Stimulated activated CD4-positive, alpha-beta T cell treated with anti-CD3 and anti-CD28 coated beads, Interleukin-12 subunit alpha, Interleukin-12 subunit beta, amount 100 ng/mL, for 4 hours (primary cell): Measurements from ENCODE around the gene PPP1CA.

Experiments
- DNase-seq: peaks from one replicate; pipeline ENCODE4 v3.0.0-alpha.2; 2020

Gene PPP1CA

DNA sequence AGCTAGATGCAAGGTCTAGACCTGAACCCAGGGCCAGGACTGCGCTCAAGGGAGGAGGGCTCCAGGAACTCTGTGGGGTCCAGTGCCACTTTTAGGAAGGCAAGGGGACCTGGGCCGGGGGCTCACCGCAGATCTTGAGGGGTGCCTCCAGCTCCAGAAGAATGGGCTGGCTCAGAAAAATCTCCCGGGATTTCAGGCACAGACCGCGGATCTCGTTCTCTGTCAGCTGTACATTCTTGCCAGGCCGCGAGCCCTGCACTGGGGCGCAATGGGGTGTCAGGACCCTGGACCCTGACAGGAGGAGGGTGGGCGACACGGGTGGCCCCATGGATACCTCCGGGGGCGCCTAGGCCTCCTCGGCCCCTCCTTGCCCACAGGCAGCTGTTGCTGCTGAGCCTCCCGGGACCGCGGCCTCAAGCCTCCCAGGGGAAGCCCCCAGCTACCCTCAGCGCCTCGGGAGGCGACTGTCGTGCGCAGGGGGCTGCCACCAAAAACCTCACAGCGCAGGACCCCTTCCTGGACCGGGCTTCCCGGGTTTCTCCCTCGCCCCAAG lies 640 bp downstream of the PPP1CA start:
- no peak for DNase-seq

DNA sequence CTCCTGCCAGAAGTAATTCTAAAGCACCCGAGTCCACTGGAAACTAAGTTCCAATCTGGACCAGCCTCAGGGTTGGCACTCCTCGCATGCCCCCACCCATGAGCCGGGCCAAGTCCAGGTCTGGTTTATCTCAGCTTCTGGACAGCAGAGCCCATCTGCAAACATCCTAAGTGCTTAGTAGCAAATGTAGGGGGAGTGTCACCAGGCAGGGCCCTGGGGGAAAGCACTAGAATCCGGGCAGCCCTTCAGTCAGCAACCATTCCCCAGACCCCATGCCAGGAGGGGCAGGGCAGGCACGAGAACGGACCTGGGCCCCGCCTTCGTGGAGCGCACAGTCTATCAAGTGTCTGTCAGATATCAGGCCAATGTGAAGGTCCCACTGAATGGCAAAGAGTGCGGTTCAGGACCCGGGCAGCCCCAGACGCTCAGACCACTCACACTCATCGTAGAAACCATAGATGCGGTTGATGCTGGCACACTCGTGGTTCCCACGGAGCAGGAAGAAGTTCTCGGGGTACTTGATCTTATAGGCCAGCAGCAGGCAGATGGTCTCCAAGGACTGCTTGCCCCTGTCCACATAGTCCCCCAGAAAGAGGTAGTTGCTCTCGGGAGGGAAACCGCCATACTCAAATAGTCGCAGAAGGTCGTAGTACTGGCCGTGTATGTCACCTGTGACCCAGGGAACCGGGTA lies 1.3 kb downstream of the PPP1CA start:
- no peak for DNase-seq

DNA sequence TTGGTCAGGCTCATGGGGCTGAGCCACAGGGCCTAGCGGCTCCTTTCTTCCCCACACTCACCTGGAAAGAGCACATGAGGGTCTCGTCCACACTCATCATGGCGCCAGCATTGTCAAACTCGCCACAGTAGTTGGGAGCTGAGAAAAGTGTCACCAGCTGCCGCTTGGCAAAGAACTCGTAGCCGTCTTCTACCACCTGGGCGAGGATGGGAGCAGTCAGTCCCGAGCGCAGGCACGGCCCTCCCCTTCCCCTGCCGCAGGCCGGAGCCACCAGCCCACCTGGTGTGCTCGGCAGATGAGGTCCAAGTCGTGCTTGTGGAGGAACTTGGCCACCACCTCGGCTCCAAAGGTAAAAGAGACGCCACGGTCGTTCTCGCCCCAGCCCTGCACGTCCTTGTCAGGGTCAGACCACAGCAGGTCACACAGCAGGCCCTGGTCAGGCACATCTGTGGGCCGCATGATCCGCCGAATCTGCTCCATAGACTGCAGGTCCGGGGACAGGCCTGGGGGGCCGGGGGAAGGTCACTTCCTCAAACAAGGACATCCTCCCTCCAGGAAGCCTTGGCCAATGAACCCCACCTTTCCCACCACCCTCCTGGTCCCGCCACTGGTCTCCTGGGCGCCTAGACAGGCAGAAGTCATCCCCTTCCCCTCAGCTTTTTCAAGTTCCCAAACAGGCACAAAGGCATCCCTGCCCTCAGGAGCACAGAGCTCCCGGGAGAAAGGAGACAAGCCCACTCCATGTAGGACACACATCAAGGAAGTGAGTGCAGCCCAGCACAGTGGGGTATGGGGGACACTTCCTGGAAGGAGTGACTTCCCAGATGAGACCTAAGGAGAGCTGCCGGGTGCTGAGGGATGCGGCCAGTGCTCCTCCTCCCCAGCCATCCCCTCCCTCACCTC lies 2.7 kb downstream of the PPP1CA start:
- no peak for DNase-seq

DNA sequence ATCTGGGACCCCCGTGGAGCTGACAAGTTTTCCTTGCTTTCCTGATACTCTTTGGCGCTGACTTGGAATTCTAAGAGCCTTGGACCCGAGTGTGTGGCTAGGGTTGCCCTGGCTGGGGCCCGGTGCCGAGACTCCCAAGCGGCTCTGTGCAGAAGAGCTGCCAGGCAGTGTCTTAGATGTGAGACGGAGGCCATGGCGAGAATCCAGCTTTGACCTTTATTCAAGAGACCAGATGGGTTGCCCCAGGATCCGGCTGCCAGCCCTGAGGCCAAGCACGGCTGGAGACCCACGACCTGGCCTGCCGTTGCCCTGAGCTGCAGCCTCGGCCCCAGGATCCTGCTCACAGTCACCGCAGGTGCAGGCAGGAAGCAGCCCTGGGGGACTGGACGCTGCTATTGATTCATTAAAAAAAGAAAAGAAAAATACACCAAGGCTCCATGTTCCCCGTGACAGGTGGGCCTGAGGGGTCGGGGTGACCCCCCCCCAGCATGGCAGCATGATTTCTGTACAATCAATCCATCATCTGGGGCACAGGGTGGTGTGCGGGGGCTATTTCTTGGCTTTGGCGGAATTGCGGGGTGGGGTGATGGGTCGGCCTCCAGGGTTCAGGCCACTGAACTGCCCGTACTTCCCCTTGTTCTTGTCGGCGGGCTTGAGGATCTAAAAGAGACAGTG lies 3.5 kb downstream of the PPP1CA start:
- DNase-seq, result no peak

DNA sequence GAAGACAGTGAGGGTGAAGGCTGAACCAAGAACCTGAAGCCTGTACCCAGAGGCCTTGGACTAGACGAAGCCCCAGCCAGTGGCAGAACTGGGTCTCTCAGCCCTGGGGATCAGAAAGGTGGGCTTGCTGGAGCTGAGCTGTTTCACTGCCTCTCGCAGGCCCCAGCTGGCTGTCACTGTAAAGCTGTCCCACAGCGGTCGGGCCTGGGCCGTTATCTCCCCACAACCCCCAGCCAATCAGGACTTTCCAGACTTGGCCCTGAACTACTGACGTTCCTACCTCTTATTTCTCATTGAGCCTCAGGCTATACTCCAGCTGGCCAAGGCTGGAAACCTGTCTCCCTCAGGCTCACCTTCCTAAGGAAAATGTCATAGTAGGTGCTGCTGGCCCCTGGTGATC lies 4.1 kb downstream of the PPP1CA start:
- DNase-seq, result no peak

DNA sequence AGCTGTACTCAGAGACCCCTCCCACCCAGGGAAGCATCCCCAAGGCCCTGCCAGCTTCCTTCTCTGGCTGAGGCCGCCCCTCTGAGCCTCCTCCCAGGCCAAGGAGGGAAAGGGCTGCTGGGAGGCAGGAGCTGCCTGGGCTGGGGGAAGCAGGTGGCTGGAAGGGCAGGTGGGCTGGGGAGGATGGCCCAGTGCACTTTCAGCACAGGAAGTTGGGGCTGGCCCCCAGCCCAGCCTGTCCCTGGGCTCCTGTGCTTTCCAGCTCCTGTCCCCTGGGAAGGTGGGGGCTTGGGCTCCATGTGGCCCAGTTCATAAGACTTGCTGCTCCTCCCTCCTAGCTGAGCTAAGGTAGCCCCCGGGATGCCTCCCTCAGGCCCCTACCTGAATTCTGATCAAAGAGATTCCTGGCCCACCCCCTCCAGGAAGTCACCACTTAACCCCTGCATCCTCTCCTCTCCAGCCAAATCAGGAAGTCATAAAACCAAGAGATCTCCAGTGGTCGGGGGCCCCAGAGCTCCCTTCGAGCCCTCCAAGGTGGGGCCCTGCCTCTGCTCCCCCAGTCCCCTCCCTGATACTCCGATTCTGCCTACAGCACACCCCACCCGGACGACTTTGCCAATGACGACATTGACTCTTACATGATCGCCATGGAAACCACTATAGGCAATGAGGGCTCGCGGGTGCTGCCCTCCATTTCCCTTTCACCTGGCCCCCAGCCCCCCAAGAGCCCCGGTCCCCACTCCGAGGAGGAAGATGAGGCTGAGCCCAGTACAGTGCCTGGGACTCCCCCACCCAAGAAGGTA lies 4.9 kb downstream of the PPP1CA start:
- no peak for DNase-seq

DNA sequence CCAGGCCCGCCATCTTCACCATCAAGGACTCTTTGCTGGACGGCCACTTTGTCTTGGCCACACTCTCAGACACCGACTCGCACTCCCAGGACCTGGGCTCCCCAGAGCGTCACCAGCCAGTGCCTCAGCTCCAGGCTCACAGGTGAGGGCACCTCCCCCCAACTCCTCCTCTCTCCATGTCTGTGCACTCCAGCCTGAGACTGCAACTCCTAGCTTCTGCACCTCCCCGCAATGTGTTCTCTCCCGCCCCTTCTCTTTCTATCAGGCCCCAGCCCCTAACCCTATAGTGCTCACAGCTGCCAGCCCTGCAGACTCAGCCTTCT lies 5.4 kb downstream of the PPP1CA start:
- no peak for DNase-seq

DNA sequence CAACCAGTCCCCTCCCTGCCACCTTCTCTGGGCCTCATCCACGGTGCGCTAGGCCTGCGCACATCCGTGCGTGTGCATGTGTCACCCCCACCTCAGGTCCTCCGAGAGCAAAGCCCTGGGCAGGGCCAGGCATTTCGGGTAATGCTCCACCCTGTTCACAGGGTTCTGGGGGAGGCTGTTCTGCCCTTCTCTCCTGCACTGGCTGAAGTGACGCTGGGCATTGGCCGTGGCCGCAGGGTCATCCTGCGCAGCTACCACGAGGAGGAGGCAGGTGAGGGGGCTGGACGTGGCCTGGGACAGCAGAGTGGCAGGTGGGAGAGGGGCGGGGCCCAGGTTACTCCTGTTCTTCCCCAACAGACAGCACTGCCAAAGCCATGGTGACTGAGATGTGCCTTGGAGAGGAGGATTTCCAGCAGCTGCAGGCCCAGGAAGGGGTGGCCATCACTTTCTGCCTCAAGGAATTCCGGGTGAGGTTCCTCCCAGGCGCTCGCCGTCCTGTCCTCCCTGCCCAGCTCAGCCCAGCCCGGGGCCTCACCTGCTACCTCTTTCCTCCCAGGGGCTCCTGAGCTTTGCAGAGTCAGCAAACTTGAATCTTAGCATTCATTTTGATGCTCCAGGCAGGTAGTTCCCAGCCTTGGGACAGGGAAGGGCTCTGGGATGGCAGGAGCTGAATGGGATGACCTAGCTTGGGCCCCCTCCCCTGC lies 6.0 kb downstream of the PPP1CA start:
- no peak for DNase-seq

DNA sequence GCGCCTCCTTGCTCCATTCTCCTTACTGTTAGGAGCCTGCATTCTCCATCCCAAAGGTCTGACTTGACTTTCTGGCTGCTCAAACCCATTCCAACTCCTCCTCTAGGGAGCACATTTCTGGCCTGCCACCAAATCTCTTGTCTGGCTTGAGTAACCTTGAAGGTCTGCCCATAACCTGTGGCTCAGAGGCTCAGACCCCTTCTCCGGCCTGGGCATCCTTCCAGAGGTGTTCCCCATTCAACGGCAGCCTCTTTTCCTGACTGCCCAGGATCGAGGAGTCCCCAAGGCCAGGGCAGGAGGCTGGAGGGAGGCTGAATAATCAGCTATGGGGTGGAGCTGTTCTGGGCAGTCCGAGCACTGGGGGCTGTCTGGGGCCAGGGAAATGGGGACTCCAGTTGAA lies 7.7 kb downstream of the PPP1CA start:
- no peak for DNase-seq

DNA sequence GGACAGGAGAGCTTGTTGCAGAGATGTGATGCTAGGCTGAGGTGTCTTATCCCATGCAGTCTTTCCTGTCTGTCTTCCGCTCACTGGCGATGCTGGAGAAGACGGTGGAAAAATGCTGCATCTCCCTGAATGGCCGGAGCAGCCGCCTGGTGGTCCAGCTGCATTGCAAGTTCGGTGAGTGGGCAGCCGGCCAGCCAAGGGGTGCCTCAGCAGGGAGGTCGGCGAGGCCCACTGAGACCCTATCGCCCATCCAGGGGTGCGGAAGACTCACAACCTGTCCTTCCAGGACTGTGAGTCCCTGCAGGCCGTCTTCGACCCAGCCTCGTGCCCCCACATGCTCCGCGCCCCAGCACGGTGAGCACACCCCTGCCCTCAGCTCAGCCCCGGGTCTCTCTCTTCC lies 8.2 kb downstream of the PPP1CA start:
- no peak for DNase-seq

DNA sequence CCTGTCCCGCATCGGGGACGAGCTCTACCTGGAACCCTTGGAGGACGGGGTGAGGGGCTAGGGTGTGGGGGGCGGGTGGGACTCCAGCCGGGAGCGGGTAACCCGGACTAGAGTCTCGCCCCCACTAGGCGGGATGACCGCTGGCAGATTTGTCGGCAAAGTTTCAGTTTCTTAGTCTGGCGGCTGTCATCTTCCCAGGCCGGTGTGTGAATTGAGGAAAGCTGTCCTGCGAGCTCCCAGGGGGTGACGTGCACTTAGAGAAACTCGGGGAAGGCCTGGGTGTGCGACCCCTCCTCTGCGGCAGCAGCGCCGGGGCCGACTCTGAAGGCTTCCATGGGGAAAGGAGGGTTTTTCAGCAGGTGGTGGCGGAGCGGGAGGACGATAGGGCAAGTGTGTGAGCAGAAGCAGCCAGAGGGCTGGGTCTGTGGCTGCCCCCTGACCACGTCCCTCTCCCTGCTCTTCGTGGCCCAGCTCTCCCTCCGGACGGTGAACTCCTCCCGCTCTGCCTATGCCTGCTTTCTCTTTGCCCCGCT lies 9.4 kb downstream of the PPP1CA start:
- no peak for DNase-seq

DNA sequence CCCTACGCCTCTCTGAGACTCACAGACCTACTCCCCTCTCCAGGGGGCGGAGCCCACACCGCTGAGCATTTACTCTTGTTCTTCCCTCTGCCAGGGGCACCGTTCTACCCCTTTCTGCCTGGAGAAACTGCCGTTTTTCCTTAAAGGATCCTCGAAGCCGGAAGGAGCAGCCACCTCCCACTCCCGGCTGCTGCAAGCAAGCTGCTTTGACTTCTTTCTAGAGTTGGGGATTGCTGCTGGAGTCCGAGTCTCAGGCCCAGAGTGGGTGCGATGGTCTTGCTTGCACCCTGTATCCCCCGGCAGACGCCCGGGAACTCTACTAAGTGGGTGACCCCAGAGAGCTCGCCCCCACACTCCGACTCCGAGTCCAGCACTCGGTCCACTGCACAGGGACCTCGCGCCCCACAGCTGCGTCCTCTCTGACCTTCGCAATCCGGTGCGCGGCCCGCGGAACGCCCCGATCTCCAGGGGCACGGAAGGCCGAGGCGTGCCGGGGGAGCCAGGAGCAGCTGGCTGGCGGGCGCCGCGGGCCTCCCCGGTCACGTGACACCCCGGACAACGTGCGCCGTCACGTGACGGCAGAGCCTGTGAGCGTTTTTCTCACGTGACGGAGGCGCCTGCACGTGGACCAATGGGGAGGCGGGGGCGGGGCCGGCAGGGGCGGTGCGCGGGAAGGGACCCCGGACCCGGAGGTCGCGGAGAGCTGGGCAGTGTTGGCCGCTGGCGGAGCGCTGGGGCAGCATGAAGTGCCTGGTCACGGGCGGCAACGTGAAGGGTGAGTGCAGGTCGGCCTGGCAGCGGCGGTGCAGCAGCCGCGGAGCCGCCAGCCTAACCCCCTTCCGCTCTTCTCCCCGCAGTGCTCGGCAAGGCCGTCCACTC lies 10.1 kb downstream of the PPP1CA start, which contains the start of gene RAD9A:
Gene RAD9A, plus strand, starts transcription at position 683 of the 879 bp plus-strand sequence. Its CDS starts 59 bp downstream, at position 742.
- peak; percentile 93 for DNase-seq

DNA sequence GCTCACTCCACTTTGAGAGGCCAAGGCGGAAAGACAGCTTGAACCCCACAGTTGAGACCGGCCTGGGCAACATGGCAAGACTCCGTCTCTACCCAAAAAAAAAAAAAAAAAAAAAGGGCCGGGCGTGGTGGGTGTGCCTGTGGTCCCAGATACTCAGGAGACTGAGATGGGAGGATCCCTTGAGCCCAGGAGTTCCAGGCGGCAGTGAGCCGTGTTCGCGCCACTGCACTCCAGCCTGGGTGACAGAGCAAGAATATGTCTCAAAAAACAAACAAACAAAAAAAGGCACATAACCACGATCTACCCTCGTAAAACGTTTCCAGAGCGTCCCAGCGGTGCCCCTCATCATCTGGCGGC lies 10.7 kb downstream of the PPP1CA start:
- DNase-seq, result no peak

DNA sequence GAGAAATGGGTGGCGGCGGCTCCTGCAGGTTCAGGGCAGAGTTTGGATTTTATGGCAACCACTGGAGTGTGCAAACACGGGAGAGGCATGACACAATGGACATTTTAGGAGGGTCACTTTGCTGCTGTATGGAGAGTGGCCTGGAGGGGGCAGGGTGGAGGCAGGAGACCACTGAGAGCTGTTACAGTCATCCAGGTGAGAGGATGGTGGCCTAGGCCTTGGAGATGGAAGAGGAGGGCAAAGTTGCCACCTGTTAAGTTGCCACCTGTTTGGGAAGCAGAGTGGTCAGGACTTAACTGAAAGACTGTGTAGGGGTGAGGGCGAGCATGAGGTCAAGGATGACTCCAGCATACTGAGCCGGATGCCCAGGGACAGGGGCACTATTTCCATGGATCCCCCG lies 12.2 kb downstream of the PPP1CA start:
- DNase-seq, result peak; percentile 53

DNA sequence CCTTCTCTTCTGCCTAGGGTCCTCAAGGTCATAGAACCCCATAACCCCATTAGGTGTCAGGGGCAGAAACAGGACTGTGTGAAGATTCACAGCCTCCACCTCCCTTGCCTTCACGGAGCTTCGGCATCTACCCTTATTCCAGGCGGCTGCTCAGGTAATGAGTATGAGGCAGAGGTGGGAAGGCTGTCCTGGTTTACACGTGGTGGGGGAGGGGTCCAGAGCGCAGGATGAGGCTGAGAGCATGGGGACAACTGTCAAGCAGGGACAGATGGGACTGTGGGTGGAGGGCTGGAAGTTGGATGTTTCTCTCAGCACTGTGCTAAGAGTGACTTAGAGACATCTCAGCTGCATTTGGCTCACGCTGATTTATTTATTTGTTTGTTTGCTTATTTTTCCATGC lies 14.1 kb downstream of the PPP1CA start:
- DNase-seq, result no peak

DNA sequence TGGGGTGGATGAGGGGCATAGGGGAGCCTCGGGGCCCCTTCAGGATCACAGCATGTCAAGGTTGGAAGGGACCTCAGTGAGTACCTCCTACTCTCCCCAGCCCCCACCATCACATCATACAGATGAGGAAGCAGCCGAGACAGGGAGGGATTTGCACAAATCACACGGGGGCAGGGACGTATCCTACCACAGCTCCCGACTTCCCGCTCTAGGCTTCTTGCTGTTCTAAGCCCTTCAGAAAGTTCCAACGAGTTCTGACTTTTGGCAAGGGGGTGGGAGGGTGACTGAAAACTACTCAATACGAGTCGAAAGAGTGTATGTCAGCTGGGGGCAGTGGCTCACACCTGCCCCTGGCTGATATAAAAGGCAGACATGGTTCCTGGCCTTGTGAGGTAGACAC lies 14.6 kb downstream of the PPP1CA start:
- DNase-seq, result no peak

DNA sequence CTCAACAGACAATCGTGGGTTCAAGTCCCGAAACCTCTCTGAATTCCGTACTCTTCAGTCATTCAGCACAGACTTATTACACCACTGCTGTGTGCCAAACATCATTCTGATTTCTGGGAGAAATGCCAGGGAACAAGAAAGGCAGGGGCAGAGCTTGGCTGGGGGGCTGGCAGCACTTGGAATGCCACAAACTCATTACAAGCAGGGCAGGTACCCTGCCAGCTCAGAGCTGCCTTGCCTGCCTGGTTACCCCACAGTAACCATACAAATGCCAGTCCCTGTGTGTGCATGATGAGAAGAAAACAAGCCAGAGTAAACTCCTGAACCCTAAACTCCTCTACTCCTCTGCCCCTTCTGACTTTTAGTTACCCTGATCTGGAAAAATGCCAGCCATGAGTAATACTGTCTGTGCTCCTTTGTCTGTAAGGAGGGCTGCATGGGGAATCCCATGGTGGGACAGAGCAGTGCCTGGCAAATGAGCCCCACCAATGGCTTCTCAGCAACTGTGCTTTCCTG lies 16.7 kb downstream of the PPP1CA start:
- no peak for DNase-seq

DNA sequence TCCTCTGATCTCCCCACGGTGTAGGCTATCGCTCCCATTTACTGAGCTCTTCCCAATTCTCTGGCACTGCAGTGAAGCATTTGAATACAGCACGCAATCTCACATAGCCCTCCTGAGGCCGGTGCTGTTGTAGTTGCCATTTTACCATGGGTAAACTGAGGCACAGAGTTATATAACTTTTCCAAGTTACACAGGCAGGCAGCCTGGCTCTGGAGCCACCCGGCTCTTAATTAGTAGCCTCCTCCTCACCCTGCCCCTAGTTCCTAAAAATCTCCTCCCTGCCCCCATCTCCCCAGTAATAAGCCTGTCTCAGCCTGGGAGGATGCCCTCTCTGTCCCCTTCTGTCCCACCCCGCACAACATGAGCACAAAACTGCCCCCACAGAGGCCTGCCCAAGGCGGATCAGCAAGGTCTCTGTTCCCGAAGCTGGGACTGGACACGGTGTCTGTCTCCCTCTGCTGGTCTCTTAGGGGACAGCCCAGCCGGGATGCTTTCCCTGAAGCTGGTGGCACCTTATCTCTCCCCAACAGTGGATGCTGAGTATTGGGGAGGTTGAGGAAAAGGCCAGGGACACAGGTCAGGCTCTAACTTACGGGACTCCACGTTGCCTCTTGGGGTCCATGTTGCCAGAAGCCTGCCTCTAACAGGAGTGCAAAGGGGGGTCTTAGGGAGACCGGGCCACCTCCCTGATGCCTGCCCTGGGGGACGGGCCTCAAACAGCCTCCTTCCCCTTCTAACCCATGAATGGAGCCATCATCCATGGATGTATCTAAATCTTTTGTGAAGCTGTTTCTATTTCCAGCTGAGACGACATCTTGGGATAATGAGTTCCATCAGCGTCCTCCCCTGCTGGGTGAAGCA lies 19.2 kb downstream of the PPP1CA start:
- peak; percentile 76 for DNase-seq

DNA sequence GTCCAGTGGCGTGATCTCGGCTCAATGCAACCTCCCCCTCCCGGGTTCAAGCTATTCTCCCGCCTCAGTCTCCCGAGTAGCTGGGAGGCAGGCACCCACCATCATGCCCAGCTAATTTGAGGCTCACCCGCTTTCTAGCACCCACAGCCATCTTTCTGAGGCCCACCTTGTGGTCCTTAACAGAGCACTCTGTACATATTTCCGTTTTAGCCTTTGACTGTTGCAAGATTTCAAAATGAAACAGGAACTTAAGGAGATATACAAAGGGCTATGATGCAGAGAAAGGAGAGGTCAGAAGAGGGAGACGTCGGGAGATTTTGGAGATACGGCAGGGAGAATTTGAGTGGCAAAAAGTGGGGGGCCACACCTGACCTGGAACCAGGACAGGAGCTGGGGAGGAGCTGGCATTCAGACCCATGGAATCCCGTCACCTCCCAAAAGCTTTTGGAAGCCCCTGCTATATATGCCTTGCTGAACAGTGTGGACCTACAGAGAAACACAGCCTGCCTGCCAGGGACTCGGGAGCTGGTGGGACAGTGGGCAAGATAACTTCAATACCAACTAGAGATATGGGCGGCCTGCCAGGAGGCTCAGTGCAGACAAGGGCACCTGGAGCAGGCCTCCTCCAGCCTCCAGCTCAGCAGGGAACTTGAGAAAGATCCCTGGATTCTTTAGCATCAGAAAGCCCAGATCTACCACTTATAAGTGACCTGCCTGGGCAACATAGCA lies 20.2 kb downstream of the PPP1CA start:
- DNase-seq, result no peak
